K562 (cell line): Measurements from ENCODE around the gene USP8. TPM values are rescaled to one million over a fixed set of nuclear protein-coding genes. Genes with fewer than 3 reads are reported as not detected.

ENCODE experiments used
- ATAC-seq: fragments of 200-7000 bp; cut with Tn5 transposase; 3 replicates; pipeline ENCODE4 v1.9.1; 2020; ENCODE audit warnings: moderate library complexity
- BruUV-seq: library from RNA; stranded (reverse); fragments of 400-500 nt; replicated peaks from 2 replicates; lab custom pipeline; 2021; lab: Mats Ljungman, UMichigan
- CTCF ChIA-PET: fragments of 300-600 bp; formaldehyde crosslinking; extraction: SDS; loops from one replicate; lab custom pipeline; 2021; ENCODE audit warnings: low intra/inter-chr PET ratio; lab: Yijun Ruan, JAX
- POLR2A ChIA-PET: fragments of 300-600, 350-650 bp; sonication (Branson Sonifier 250); formaldehyde crosslinking; extraction: SDS; loops from one replicate; lab custom pipeline; 2021; ENCODE audit warnings: antibody characterized with exemption, inconsistent platforms; lab: Yijun Ruan, JAX
- DNase-seq, 4 experiments: peaks; one replicate each; pipeline versions ENCODE4 v3.0.0 to v3.0.0-alpha.2; 2011 to 2018; ENCODE audit warnings: low spot score in 3 of 4, mixed read lengths in 3 of 4; ENCODE audit errors: extremely low read depth in 1 of 4
- FAIRE-seq: peaks from 2 replicates; lab custom pipeline; 2011; peaks lifted over from hg19 to GRCh38; lab: Jason Lieb, UNC
- H2AFZ ChIP-seq: 2 replicates; pipeline ENCODE4 v1.6.0; 2011; ENCODE audit warnings: low read depth, low read length, control low read depth, inconsistent platforms
- H3K27ac ChIP-seq: fragments of 200-600 bp; 3 replicates; pipeline ENCODE4 v1.8.0; 2011; ENCODE audit warnings: low read depth, mild to moderate bottlenecking, control low read depth, inconsistent platforms, low read length, moderate library complexity, mixed read lengths; ENCODE audit errors: extremely low read depth
- H3K27me3 ChIP-seq, 2 experiments: fragments of 300-600 bp in 1 of 2; 2 replicates in 1 of 2; 3 replicates in 1 of 2; pipeline versions ENCODE4 v1.6.0 to v1.8.0; 2011; ENCODE audit warnings: inconsistent platforms in 2 of 2, low read length in 2 of 2, mild to moderate bottlenecking in 1 of 2, mixed read lengths in 1 of 2, moderate library complexity in 1 of 2; ENCODE audit not compliant: control insufficient read depth in 2 of 2, insufficient read depth in 2 of 2
- H3K36me3 ChIP-seq: fragments of 300-600 bp; 3 replicates; pipeline ENCODE4 v1.8.0; 2011; ENCODE audit warnings: mild to moderate bottlenecking, low read length, inconsistent platforms; ENCODE audit not compliant: control insufficient read depth, insufficient read depth
- H3K4me1 ChIP-seq, 2 experiments: fragments of 200-600 bp in 1 of 2; replicated peaks in 1 of 2; 2 replicates in 1 of 2; 3 replicates in 1 of 2; pipeline versions ENCODE4 v1.5.1 to v1.8.0; 2011; ENCODE audit warnings: inconsistent platforms in 2 of 2, low read length in 2 of 2, mild to moderate bottlenecking in 1 of 2, mixed read lengths in 1 of 2, moderate library complexity in 1 of 2; ENCODE audit not compliant: control insufficient read depth in 2 of 2, insufficient read depth in 2 of 2
- H3K4me2 ChIP-seq: 2 replicates; pipeline ENCODE4 v1.6.1; 2011; ENCODE audit warnings: low read length, control low read depth, inconsistent platforms, mixed read lengths; ENCODE audit not compliant: insufficient read depth
- H3K4me3 ChIP-seq: fragments of 200-600 bp; sonication (generic), shearing (Covaris generic); 2 replicates; pipeline ENCODE4 v1.5.1; 2016; ENCODE audit warnings: control low read depth, inconsistent platforms
- H3K79me2 ChIP-seq: fragments of 200-600 bp; 3 replicates; pipeline ENCODE4 v1.8.0; 2011; ENCODE audit warnings: low read length, inconsistent platforms; ENCODE audit not compliant: control insufficient read depth, insufficient read depth
- H3K9ac ChIP-seq, 2 experiments: 2 replicates each; pipeline versions ENCODE4 v1.6.0 to v1.6.1; 2011; ENCODE audit warnings: low read depth in 2 of 2, low read length in 2 of 2, control low read depth in 1 of 2, inconsistent platforms in 1 of 2, mild to moderate bottlenecking in 1 of 2, mixed read lengths in 1 of 2; ENCODE audit not compliant: insufficient read depth in 1 of 2
- H3K9me1 ChIP-seq: one replicate; pipeline ENCODE4 v1.6.0; 2011; ENCODE audit warnings: inconsistent platforms, mild to moderate bottlenecking, low read length, moderate library complexity; ENCODE audit not compliant: control insufficient read depth, insufficient read depth
- H3K9me3 ChIP-seq: replicated peaks from 2 replicates; pipeline ENCODE4 v1.5.1; 2011; ENCODE audit warnings: low read depth, low read length, inconsistent platforms; ENCODE audit not compliant: control insufficient read depth, insufficient read depth
- H4K20me1 ChIP-seq: replicated peaks from 2 replicates; pipeline ENCODE4 v1.6.1; 2011; ENCODE audit warnings: low read length, inconsistent platforms, mixed read lengths; ENCODE audit not compliant: control insufficient read depth, insufficient read depth
- ARID1B ChIP-seq: fragments of 450-650 bp; IDR thresholded peaks from 2 replicates; pipeline ENCODE4 v1.6.1; 2016; ENCODE audit warnings: antibody characterized with exemption, mild to moderate bottlenecking, inconsistent platforms
- CBFA2T2 ChIP-seq: fragments of 450-650 bp; conservative IDR thresholded peaks from 2 replicates; pipeline ENCODE4 v1.6.1; 2017; ENCODE audit warnings: mild to moderate bottlenecking
- CBFA2T3 ChIP-seq: fragments of 450-650 bp; IDR thresholded peaks from 2 replicates; pipeline ENCODE4 v1.6.1; 2017
- CREM ChIP-seq: IDR thresholded peaks from 2 replicates; pipeline ENCODE4 v1.6.1; 2014; ENCODE audit warnings: antibody characterized with exemption, low read depth
- CXXC5 ChIP-seq: fragments of 250-450 bp; sonication (Bioruptor Pico); IDR thresholded peaks from 2 replicates; pipeline ENCODE4 v1.8.0; 2022; ENCODE audit warnings: inconsistent platforms, mild to moderate bottlenecking, moderate library complexity
- JUNB ChIP-seq: fragments of 450-650 bp; formaldehyde crosslinking; conservative IDR thresholded peaks from 2 replicates; pipeline ENCODE4 v1.4.0; 2020; ENCODE audit warnings: mild to moderate bottlenecking
- TAL1 ChIP-seq: fragments of 450-650 bp; IDR thresholded peaks from 2 replicates; pipeline ENCODE4 v1.6.1; 2016; ENCODE audit warnings: mild to moderate bottlenecking
- TCF3 ChIP-seq: sonication (generic); formaldehyde crosslinking; IDR thresholded peaks from 2 replicates; pipeline ENCODE4 v1.4.0; 2020; ENCODE audit warnings: mild to moderate bottlenecking, missing genetic modification reagents
- TEAD4 ChIP-seq, 2 experiments: sonication (generic) in 1 of 2; formaldehyde crosslinking in 1 of 2; IDR thresholded peaks; 2 replicates each; pipeline versions ENCODE4 v1.6.1 to v1.8.0; 2012 to 2022; ENCODE audit warnings: borderline replicate concordance in 1 of 2, inconsistent platforms in 1 of 2, low read length in 1 of 2, mild to moderate bottlenecking in 1 of 2, missing genetic modification reagents in 1 of 2
- YY1 ChIP-seq, 3 experiments: IDR thresholded peaks; 2 replicates each; pipeline ENCODE4 v1.6.1; 2011; ENCODE audit warnings: low read length in 2 of 3, mild to moderate bottlenecking in 2 of 3, moderate library complexity in 2 of 3, borderline replicate concordance in 1 of 3, control low read depth in 1 of 3, low read depth in 1 of 3; ENCODE audit not compliant: insufficient read depth in 3 of 3, insufficient replicate concordance in 2 of 3, control insufficient read depth in 1 of 3, insufficient read length in 1 of 3; ENCODE audit errors: extremely low read depth in 1 of 3
- ZNF224 ChIP-seq: sonication (generic); formaldehyde crosslinking; IDR thresholded peaks from 2 replicates; pipeline ENCODE4 v1.8.0; 2022; ENCODE audit warnings: mild to moderate bottlenecking, missing genetic modification reagents
- ZNF316 ChIP-seq: fragments of 450-650 bp; IDR thresholded peaks from 2 replicates; pipeline ENCODE4 v1.6.1; 2016
- ZNF561 ChIP-seq: fragments of 450-650 bp; formaldehyde crosslinking; conservative IDR thresholded peaks from 2 replicates; pipeline ENCODE4 v1.4.0; 2020; ENCODE audit warnings: mild to moderate bottlenecking, moderate library complexity
- WGBS: fragments of 100-300 bp; shearing (Covaris generic); methylation state at CpG from one replicate; pipeline ENCODE4 v1.1.6; 2016; ENCODE audit warnings: low coverage, mixed read lengths; ENCODE audit not compliant: insufficient coverage; ENCODE audit errors: missing lambda C conversion rate; 5-methylcytosine and 5-hydroxymethylcytosine counted together
- in situ Hi-C: fragments of 300-500 bp; cut with MboI; formaldehyde crosslinking; loops from 4 replicates; pipeline ENCODE4 v1.15.0; 2018; ENCODE audit warnings: inconsistent platforms, mixed read lengths
- intact Hi-C: fragments of 100-400 bp; cut with micrococcal nuclease; formaldehyde crosslinking; loops from 2 replicates; pipeline ENCODE4 v1.14.2; 2022
- polyA plus RNA-seq, 8 experiments: library from polyadenylated mRNA; depleted of rRNA in 4 of 8; stranded (reverse) in 5 of 8; unstranded in 3 of 8; fragments of >200 nt; fragmentation: Nextera tagmentation in 2 of 8; fragmentation: Illumina TruSeq in 1 of 8; extraction: Ambion mirVana in 2 of 8; extraction: Trizol in 1 of 8; gene quantifications; 2 replicates each; pipeline versions ENCODE4 v1.2.1 to v1.2.3, GENCODE V29; 2011 to 2014; ENCODE audit warnings: inconsistent platforms in 1 of 8, missing spikeins in 1 of 8
- total RNA-seq, 7 experiments: library from RNA; depleted of rRNA in 6 of 7; stranded (reverse); fragments of >200 nt in 6 of 7; fragmentation: Illumina TruSeq in 2 of 7; extraction: Trizol in 2 of 7; gene quantifications; 2 replicates each; pipeline versions ENCODE4 v1.2.1 to v1.2.3, GENCODE V29; 2011 to 2021; ENCODE audit warnings: low replicate concordance in 1 of 7

Gene USP8
- total and polyA plus RNA-seq, 9 of the 15 experiments (the other 6 are each of a cell fraction or from before 2014, with no cell fraction given) = 35.1 to 58.4 (median 46.1) TPM

- H3K4me3 ChIP-seq = no peak overlapping the region
- H3K4me1 ChIP-seq = peaks cover 0 to 11% of the 10 kb centered on the region in 2 experiments; a peak in 3 of 5 replicates
- H3K36me3 ChIP-seq = no peaks in the 10 kb centered on the region
- H3K9me1 ChIP-seq = no peaks in the 10 kb centered on the region
- BruUV-seq = no TSS peak
- no peak overlapping the region for H3K27ac ChIP-seq
- ATAC-seq = no peak
- no peak for FAIRE-seq
- ChIA-PET POLR2A (interaction anchor here (0.7 kb wide), 1 partner anchor 1133 kb away, joined by 3 read pairs; no protein-coding TSS in a partner anchor), CTCF (no interaction called here)
- no peak overlapping the region for H2AFZ ChIP-seq
- peak in 1 of 4 experiments; percentile 24 for DNase-seq
- H3K27me3 ChIP-seq = no peaks in the 10 kb centered on the region
- H3K4me2 ChIP-seq = no peak overlapping the region
- no peak overlapping the region for H3K9ac ChIP-seq
- in situ Hi-C loops (no loop called here), intact Hi-C loops (no loop called here)
- no peaks in the 10 kb centered on the region for H3K9me3 ChIP-seq
- no peaks in the 10 kb centered on the region for H3K79me2 ChIP-seq
- WGBS = 28% methylated on average over 2 of the region's 2 CpGs
- no peaks in the 10 kb centered on the region for H4K20me1 ChIP-seq
- TF ChIP-seq TCF3 (peak; percentile 48; the same call in 1 of the 2 replicates), CXXC5 (CRISPR knock-in tag) (no peak), TEAD4 (IDR thresholded peaks at IDR 0.05; ENCODE audit: low read length) (peak; percentile 64), TEAD4 (CRISPR knock-in tag; IDR thresholded peaks at IDR 0.05; ENCODE audit: borderline replicate concordance) (no peak), CREM (0 out of 2 replicates have a peak, but pooled peaks have one; percentile 10), YY1 (IDR thresholded peaks at IDR 0.05; ENCODE audit: borderline replicate concordance in 1 of 3, control insufficient read depth in 1 of 3, extremely low read depth in 1 of 3, insufficient read depth in 3 of 3, insufficient read length in 1 of 3, insufficient replicate concordance in 2 of 3, low read depth in 1 of 3, low read length in 2 of 3) (peak in 1 of 3 experiments; percentile 25), CBFA2T2 (peak; percentile 33), ARID1B (peak; percentile 44), TAL1 (peak; percentile 35; the same call in 1 of the 2 replicates), ZNF224 (no peak), JUNB (CRISPR knock-in tag) (no peak), ZNF561 (CRISPR knock-in tag) (no peak), ZNF316 (no peak), CBFA2T3 (peak; percentile 60)
Observed at GRCh38 chr15:50414624-50415023, 9.6 kb upstream of the USP8 start.
